HCT116 (cell line): ENCODE results near the gene CCNL2. TPM values are rescaled to one million over a fixed set of nuclear protein-coding genes. Genes with fewer than 3 reads are reported as not detected.

Source experiments
- ATAC-seq: fragments of 200-7000 bp; cut with Tn5 transposase; 2 replicates; pipeline ENCODE4 v1.9.1; 2020; ENCODE audit warnings: mild to moderate bottlenecking, moderate library complexity
- BruUV-seq: library from RNA; stranded (reverse); fragments of 400-500 nt; replicated peaks from 2 replicates; lab custom pipeline; 2021; lab: Mats Ljungman, UMichigan
- CTCF ChIA-PET: fragments of 300-600 bp; sonication (Branson Sonifier 250); formaldehyde crosslinking; loops from one replicate; lab custom pipeline; 2021; ENCODE audit warnings: antibody characterized with exemption; lab: Charles Lee
- POLR2A ChIA-PET: fragments of 300-600, 350-600 bp; sonication (Branson Sonifier 250); formaldehyde crosslinking; loops from one replicate; lab custom pipeline; 2021; ENCODE audit warnings: antibody characterized with exemption; lab: Charles Lee
- RAD21 ChIA-PET, 2 experiments: fragments of 300-600 bp; sonication (Branson Sonifier 250); formaldehyde crosslinking; loops; one replicate each; lab custom pipeline; 2023; ENCODE audit warnings: low total read pairs in 2 of 2; ENCODE audit not compliant: uncharacterized antibody in 2 of 2, unreplicated experiment in 2 of 2, low non-redundant PET in 1 of 2; lab: Charles Lee
- DNase-seq: peaks from one replicate; pipeline ENCODE4 v3.0.0-alpha.2; 2010; ENCODE audit warnings: low read depth, low spot score
- H2AFZ ChIP-seq: fragments of 200-600 bp; shearing (Covaris generic), sonication (generic); 2 replicates; pipeline ENCODE4 v1.6.1; 2017; ENCODE audit warnings: low read depth, mixed run types, mixed read lengths, antibody characterized with exemption, low read length; ENCODE audit not compliant: poor library complexity, severe bottlenecking
- H3K27ac ChIP-seq: 2 replicates; pipeline ENCODE4 v1.5.1; 2012; ENCODE audit warnings: low read depth, low read length
- H3K27me3 ChIP-seq: fragments of 200-600 bp; sonication (generic); 2 replicates; pipeline ENCODE4 v1.6.1; 2016; ENCODE audit warnings: mixed run types, low read length, mixed read lengths; ENCODE audit not compliant: insufficient read depth
- H3K36me3 ChIP-seq, 2 experiments: fragments of 200-500 bp in 1 of 2; fragments of 200-600 bp in 1 of 2; sonication (Bioruptor generic) in 1 of 2; sonication (generic) in 1 of 2; 2 replicates each; pipeline versions ENCODE4 v1.5.1 to v1.6.1; 2014 to 2016; ENCODE audit warnings: low read length in 2 of 2, inconsistent platforms in 1 of 2, mixed read lengths in 1 of 2, mixed run types in 1 of 2; ENCODE audit not compliant: insufficient read depth in 2 of 2, control insufficient read depth in 1 of 2
- H3K4me1 ChIP-seq, 2 experiments: fragments of 200-600 bp in 1 of 2; sonication (generic) in 1 of 2; 2 replicates each; pipeline versions ENCODE4 v1.5.1 to v1.6.1; 2012 to 2017; ENCODE audit warnings: low read length in 2 of 2, inconsistent platforms in 1 of 2, mild to moderate bottlenecking in 1 of 2, mixed read lengths in 1 of 2, mixed run types in 1 of 2, moderate library complexity in 1 of 2; ENCODE audit not compliant: insufficient read depth in 2 of 2, control insufficient read depth in 1 of 2
- H3K4me2 ChIP-seq: fragments of 200-600 bp; sonication (generic); 2 replicates; pipeline ENCODE4 v1.6.1; 2017; ENCODE audit warnings: mixed run types, low read length, mixed read lengths
- H3K4me3 ChIP-seq, 2 experiments: fragments of 200-600 bp in 1 of 2; sonication (generic) in 1 of 2; replicated peaks in 1 of 2; 2 replicates each; pipeline ENCODE4 v1.5.1; 2011 to 2016; ENCODE audit warnings: low read length in 2 of 2, control low read depth in 1 of 2, low read depth in 1 of 2, mild to moderate bottlenecking in 1 of 2, mixed read lengths in 1 of 2, mixed run types in 1 of 2
- H3K79me2 ChIP-seq: fragments of 200-600 bp; sonication (generic); 2 replicates; pipeline ENCODE4 v1.6.1; 2017; ENCODE audit warnings: mild to moderate bottlenecking, mixed run types, low read length, moderate library complexity, mixed read lengths; ENCODE audit not compliant: insufficient read depth
- H3K9ac ChIP-seq: fragments of 200-600 bp; sonication (generic); 2 replicates; pipeline ENCODE4 v1.6.1; 2016; ENCODE audit warnings: low read length, mixed read lengths
- H3K9me2 ChIP-seq: fragments of 200-600 bp; sonication (generic), shearing (Covaris generic); 2 replicates; pipeline ENCODE4 v1.6.1; 2017; ENCODE audit warnings: mixed run types, mild to moderate bottlenecking, moderate library complexity; ENCODE audit not compliant: insufficient read depth
- H3K9me3 ChIP-seq, 2 experiments: fragments of 200-500 bp in 1 of 2; fragments of 200-600 bp in 1 of 2; sonication (Bioruptor generic) in 1 of 2; sonication (generic) in 1 of 2; 2 replicates each; pipeline ENCODE4 v1.6.1; 2014 to 2017; ENCODE audit warnings: low read length in 2 of 2, mixed read lengths in 2 of 2, inconsistent platforms in 1 of 2, low read depth in 1 of 2, mild to moderate bottlenecking in 1 of 2, mixed run types in 1 of 2, moderate library complexity in 1 of 2; ENCODE audit not compliant: control insufficient read depth in 1 of 2, insufficient read depth in 1 of 2
- H4K20me1 ChIP-seq: fragments of 200-600 bp; sonication (generic), shearing (Covaris generic); 2 replicates; pipeline ENCODE4 v1.6.1; 2017; ENCODE audit warnings: mixed run types, mild to moderate bottlenecking, moderate library complexity; ENCODE audit not compliant: insufficient read depth
- CTCF ChIP-seq, 3 experiments: fragments of 200-600 bp in 1 of 3; sonication (generic) in 1 of 3; IDR thresholded peaks in 2 of 3; conservative IDR thresholded peaks in 1 of 3; 2 replicates each; pipeline ENCODE4 v1.5.1; 2012 to 2017; ENCODE audit warnings: low read depth in 2 of 3, low read length in 2 of 3, antibody characterized with exemption in 1 of 3, borderline replicate concordance in 1 of 3, control low read depth in 1 of 3, mild to moderate bottlenecking in 1 of 3, mixed read lengths in 1 of 3, mixed run types in 1 of 3, moderate library complexity in 1 of 3; ENCODE audit not compliant: insufficient read depth in 1 of 3
- ELF1 ChIP-seq: IDR thresholded peaks from 2 replicates; pipeline ENCODE4 v1.6.1; 2012; ENCODE audit warnings: low read depth, borderline replicate concordance
- POLR2A ChIP-seq: IDR thresholded peaks from 2 replicates; pipeline ENCODE4 v1.7.0; 2011; ENCODE audit warnings: borderline replicate concordance; ENCODE audit not compliant: insufficient read depth, insufficient read length; ENCODE audit errors: extremely low read depth
- POLR2AphosphoS5 ChIP-seq: IDR thresholded peaks from 2 replicates; pipeline ENCODE4 v1.6.1; 2011; ENCODE audit warnings: mild to moderate bottlenecking, low read depth, low read length, moderate library complexity
- SIN3A ChIP-seq: IDR thresholded peaks from 2 replicates; pipeline ENCODE4 v1.6.1; 2012; ENCODE audit warnings: low read depth
- ZFX ChIP-seq: fragments of 450-650 bp; IDR thresholded peaks from 2 replicates; pipeline ENCODE4 v1.6.1; 2017
- ZNF274 ChIP-seq: fragments of 200-500 bp; sonication (Bioruptor generic); IDR thresholded peaks from 2 replicates; pipeline ENCODE4 v1.6.1; 2014; ENCODE audit warnings: mild to moderate bottlenecking, low read depth, low read length, inconsistent platforms
- intact Hi-C: fragments of 100-400 bp; cut with micrococcal nuclease; formaldehyde crosslinking; loops from 2 replicates; pipeline ENCODE4 v1.10.0; 2022
- total RNA-seq: library from RNA; stranded (reverse); gene quantifications from one replicate; pipeline ENCODE4 v1.2.1, GENCODE V29; 2021; ENCODE audit not compliant: unreplicated experiment

Gene CCNL2
- total RNA-seq, 1 experiment from 2014 or later, result 173 TPM

- H3K9me3 ChIP-seq, result no peaks in the 10 kb centered on the region
- no peaks in the 10 kb centered on the region for H3K9me2 ChIP-seq
- peaks cover 83% of the 10 kb centered on the region for H3K79me2 ChIP-seq
- RAD21 ChIA-PET, result no interaction called here
- H3K4me2 ChIP-seq, result peak overlapping the region; percentile 98
- peak overlapping the region; percentile 97 for H3K9ac ChIP-seq
- ATAC-seq (no peak), DNase-seq (no peak)
- CTCF ChIA-PET, result interaction anchor here (1.0 kb wide), 1 partner anchor 26 kb away, joined by 4 read pairs; the partner anchor contains the start of gene AURKAIP1
- no peak overlapping the region for H2AFZ ChIP-seq
- peaks cover 5% of the 10 kb centered on the region; the same call in 1 of the 2 replicates for H4K20me1 ChIP-seq
- intact Hi-C loops, result no loop called here
- TF ChIP-seq SIN3A (no peak), POLR2A (peak; percentile 3)
- no peaks in the 10 kb centered on the region for H3K27me3 ChIP-seq
- BruUV-seq, result no TSS peak
- H3K4me1 ChIP-seq, result peaks cover 14 to 54% of the 10 kb centered on the region in 2 experiments
- POLR2A ChIA-PET, result interaction anchor here (0.5 to 1.0 kb wide), 2 partner anchors 19 to 32 kb away, joined by 3 read pairs; no protein-coding TSS in a partner anchor
- peak overlapping the region; percentile 86 for H3K27ac ChIP-seq
- peak overlapping the region; percentile 96 to 99 for H3K4me3 ChIP-seq
- peaks cover 22 to 49% of the 10 kb centered on the region in 2 experiments for H3K36me3 ChIP-seq
Measured at GRCh38 chr1:1400576-1401456, 1.7 kb upstream of the CCNL2 start.

- no peak overlapping the region for H2AFZ ChIP-seq
- no peaks in the 10 kb centered on the region for H3K9me2 ChIP-seq
- H3K4me3 ChIP-seq, result peak overlapping the region; percentile 96 to 99
- intact Hi-C loops, result loop anchor here (1.0 kb wide), 1 partner anchor 56 kb away; no protein-coding TSS in a partner anchor
- peak overlapping the region; percentile 86 for H3K27ac ChIP-seq
- H3K79me2 ChIP-seq, result peaks cover 83% of the 10 kb centered on the region
- no peaks in the 10 kb centered on the region for H3K27me3 ChIP-seq
- CTCF ChIA-PET, result interaction anchor here (1.0 to 1.5 kb wide), 2 partner anchors 25 to 105 kb away, joined by 4 read pairs; partner anchors contain the start of gene AURKAIP1
- TSS peak; percentile 69 for BruUV-seq
- POLR2A ChIA-PET, result interaction anchor here (1.0 kb wide), 1 partner anchor 33 kb away, joined by 3 read pairs; no protein-coding TSS in a partner anchor
- peaks cover 8 to 46% of the 10 kb centered on the region in 2 experiments; a peak in 3 of 4 replicates for H3K4me1 ChIP-seq
- peak; percentile 1; the same call in 1 of the 2 replicates for ATAC-seq
- RAD21 ChIA-PET, result no interaction called here
- peak; percentile 51; the same call in 1 of the 2 replicates for TF ChIP-seq POLR2AphosphoS5
- TF ChIP-seq ZNF274, result no peak
- TF ChIP-seq SIN3A, result no peak
- TF ChIP-seq CTCF (IDR thresholded peaks at IDR 0.05 in 2 of 3, conservative IDR thresholded peaks at IDR 0.05 in 1 of 3; ENCODE audit: borderline replicate concordance in 1 of 3, insufficient read depth in 1 of 3, low read depth in 2 of 3, low read length in 2 of 3), result no peak
- TF ChIP-seq ZFX, result peak; percentile 46; the same call in 1 of the 2 replicates
- TF ChIP-seq ELF1, result no peak
- H4K20me1 ChIP-seq, result peaks cover 9% of the 10 kb centered on the region; the same call in 1 of the 2 replicates
- DNase-seq, result no peak
- peak overlapping the region; percentile 97 for H3K9ac ChIP-seq
- H3K9me3 ChIP-seq, result no peaks in the 10 kb centered on the region
- peak overlapping the region; percentile 98 for H3K4me2 ChIP-seq
- H3K36me3 ChIP-seq, result peaks cover 22 to 48% of the 10 kb centered on the region in 2 experiments; a peak in 3 of 4 replicates
Measured at GRCh38 chr1:1399872-1400575, 889 bp upstream of the CCNL2 start.
